Fibroblast of villous mesenchyme (primary cell): ENCODE data around the gene ATP1A1. TPM values are rescaled to one million over a fixed set of nuclear protein-coding genes. Genes with fewer than 3 reads are reported as not detected.

Experiments used
- DNase-seq: peaks from one replicate; pipeline ENCODE4 v3.0.0-alpha.2; 2010; ENCODE audit warnings: low read depth
- H3K4me3 ChIP-seq: 2 replicates; pipeline ENCODE4 v1.5.1; 2011; ENCODE audit warnings: low read depth, mild to moderate bottlenecking, low read length
- total RNA-seq: library from RNA; depleted of rRNA; stranded (reverse); fragments of >200 nt; gene quantifications from 2 replicates; pipeline ENCODE4 v1.2.3, GENCODE V29; 2012
- TF ChIP-seq, protein P1 (sequence below): IDR thresholded peaks from 2 replicates; pipeline ENCODE4 v1.5.1; 2012; ENCODE audit warnings: low read depth, mild to moderate bottlenecking, low read length; ENCODE audit not compliant: insufficient read depth

Gene ATP1A1
- total RNA-seq, 1 donor = 107 TPM

DNA sequence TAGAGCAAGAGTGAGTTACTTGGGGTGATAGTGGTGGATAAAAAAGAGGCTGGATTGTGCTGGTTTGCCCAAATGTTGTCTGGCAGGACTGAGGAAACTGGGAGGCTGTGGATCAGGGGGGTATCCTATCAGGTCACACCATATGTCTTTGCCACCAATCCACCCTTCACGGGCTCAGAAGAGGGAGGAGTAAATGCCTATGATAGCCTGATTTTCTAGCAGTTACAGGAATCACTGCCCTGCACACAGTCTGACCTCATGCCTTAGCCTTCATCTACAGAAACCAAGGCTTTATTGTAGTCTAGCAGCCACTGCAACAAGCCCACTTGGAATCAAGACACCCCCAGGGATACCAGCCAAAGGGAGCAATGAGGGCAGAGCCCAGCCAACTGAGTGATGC is 51.8 kb downstream of the ATP1A1 start:
- DNase-seq = no peak
- TF ChIP-seq, protein P1, sequence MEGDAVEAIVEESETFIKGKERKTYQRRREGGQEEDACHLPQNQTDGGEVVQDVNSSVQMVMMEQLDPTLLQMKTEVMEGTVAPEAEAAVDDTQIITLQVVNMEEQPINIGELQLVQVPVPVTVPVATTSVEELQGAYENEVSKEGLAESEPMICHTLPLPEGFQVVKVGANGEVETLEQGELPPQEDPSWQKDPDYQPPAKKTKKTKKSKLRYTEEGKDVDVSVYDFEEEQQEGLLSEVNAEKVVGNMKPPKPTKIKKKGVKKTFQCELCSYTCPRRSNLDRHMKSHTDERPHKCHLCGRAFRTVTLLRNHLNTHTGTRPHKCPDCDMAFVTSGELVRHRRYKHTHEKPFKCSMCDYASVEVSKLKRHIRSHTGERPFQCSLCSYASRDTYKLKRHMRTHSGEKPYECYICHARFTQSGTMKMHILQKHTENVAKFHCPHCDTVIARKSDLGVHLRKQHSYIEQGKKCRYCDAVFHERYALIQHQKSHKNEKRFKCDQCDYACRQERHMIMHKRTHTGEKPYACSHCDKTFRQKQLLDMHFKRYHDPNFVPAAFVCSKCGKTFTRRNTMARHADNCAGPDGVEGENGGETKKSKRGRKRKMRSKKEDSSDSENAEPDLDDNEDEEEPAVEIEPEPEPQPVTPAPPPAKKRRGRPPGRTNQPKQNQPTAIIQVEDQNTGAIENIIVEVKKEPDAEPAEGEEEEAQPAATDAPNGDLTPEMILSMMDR = no peak
- H3K4me3 ChIP-seq = no peak overlapping the region

DNA sequence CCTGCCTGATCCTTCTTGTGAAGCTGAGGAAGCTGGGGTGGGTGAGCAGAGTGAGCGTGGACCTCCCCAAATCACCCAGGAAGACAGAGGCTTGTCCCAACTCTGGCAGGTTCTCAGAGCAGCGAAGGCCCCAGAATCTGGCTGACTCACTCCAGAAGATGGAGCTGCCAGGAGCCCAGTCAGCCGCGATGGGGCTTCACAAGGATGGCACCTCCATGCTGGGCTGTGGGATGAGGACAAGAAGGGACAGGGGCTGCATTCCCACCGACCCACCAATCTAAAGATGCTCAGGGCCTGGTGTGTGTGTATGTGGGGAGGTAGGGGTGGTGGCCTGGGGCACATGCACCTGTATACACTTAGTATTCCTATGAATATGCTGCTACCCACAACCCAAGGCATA is 52.9 kb downstream of the ATP1A1 start:
- TF ChIP-seq, protein P1 = no peak
- no peak for DNase-seq
- no peak overlapping the region for H3K4me3 ChIP-seq

DNA sequence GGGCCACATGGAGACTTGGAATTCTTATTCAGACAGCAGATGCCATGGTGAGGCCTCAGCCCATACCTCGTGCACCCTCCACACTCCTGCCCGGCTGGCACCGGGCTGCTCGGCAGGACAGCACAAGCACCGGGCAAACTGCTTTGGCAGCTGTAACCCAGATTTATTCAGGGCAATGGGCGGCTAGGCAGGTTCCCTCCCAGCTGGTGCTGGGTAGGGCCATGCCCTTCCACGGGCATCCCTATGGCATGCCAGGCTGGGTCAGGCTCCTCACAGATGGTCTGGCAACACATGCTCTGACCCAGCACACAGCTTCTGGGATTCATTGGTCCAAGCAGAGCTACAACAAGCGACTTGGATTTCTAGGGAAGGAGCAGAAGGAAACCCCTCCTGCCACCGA is 53.4 kb downstream of the ATP1A1 start:
- TF ChIP-seq, protein P1 = no peak
- H3K4me3 ChIP-seq = no peak overlapping the region
- DNase-seq = no peak

DNA sequence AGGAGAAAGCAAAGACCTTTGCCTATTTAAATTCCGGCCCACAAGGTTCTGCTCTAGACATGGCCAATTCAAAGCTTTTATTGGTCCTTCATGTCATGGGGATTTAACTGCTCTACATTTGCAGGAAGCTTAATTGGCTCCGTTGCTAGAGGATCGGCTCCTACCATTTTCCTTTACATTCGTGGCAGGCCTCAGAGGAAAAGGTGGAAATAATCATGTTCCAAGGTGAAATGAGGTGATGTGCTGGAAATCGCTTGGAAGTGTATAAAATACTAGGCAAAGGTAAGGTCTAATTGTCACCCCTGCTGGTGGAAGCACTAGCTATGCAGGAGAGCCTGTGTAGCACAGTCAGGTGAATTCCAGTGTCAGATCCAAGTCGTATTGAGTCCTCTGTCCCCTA is 55.5 kb downstream of the ATP1A1 start:
- TF ChIP-seq, protein P1 = no peak
- no peak for DNase-seq
- H3K4me3 ChIP-seq = no peak overlapping the region

DNA sequence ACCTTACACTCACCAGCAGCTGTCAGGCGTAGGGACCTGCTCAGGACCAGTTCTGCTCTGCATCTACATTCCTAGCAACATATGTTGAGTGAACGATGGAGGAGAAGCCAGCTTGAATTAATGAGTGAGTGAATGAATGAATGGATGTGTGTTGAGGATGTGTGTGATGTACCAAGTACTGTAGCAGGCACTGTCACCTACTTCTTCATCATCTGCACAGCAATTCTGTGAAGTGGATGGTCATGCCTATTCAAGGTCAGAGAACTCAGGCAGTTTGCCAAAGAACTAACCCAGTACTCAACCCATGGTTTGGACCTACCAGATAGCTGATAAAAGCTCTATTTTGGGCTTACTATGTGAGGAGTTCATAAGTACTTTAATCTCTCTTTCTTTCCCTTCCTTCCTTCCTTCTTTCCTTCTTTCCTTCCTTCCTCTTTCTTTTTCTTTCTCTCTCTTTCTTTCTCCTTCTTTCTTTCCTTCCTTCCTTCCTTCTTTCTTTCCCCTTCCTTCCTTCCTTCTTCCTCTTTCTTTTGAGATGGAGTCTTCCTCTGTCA is 56.9 kb downstream of the ATP1A1 start:
- no peak overlapping the region for H3K4me3 ChIP-seq
- TF ChIP-seq, protein P1 = no peak
- DNase-seq = no peak

DNA sequence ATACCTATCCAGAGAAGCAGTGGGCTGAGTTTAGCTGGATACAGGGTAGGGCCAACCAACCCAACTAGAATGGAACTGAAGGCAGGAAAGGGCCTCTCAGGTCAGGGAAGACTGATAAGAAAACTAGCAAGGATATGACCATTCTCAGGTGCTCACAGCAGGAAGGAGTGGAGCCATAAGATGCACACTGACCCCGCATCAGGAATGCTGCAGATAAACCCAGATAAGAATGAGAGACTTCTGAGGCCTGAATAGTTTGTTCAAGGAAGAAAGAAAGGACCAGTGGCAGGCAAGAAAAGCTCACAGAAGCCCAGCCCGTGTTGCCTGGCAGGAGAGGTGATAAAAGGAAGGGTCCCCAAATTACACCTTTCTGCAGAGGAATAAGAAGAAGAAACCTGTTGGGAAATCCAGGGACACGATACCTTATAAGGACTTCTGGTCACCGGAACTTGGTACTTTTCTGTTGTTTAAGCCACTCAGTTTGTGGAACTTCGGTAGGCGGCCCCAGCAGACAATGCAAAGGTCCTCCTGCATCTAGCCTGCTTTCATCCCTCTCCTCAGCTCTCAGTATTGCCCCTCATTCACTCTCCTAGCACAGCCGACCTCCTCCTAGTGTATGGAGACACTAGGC is 58.9 kb downstream of the ATP1A1 start:
- no peak overlapping the region for H3K4me3 ChIP-seq
- TF ChIP-seq, protein P1 = no peak
- DNase-seq = no peak
